Islet precursor cell (in vitro differentiated cells): ENCODE results near the gene LDLRAP1.

ENCODE experiments used
- DNase-seq: peaks from one replicate; pipeline ENCODE4 v3.0.0-alpha.2; 2018

The LDLRAP1 gene

DNA sequence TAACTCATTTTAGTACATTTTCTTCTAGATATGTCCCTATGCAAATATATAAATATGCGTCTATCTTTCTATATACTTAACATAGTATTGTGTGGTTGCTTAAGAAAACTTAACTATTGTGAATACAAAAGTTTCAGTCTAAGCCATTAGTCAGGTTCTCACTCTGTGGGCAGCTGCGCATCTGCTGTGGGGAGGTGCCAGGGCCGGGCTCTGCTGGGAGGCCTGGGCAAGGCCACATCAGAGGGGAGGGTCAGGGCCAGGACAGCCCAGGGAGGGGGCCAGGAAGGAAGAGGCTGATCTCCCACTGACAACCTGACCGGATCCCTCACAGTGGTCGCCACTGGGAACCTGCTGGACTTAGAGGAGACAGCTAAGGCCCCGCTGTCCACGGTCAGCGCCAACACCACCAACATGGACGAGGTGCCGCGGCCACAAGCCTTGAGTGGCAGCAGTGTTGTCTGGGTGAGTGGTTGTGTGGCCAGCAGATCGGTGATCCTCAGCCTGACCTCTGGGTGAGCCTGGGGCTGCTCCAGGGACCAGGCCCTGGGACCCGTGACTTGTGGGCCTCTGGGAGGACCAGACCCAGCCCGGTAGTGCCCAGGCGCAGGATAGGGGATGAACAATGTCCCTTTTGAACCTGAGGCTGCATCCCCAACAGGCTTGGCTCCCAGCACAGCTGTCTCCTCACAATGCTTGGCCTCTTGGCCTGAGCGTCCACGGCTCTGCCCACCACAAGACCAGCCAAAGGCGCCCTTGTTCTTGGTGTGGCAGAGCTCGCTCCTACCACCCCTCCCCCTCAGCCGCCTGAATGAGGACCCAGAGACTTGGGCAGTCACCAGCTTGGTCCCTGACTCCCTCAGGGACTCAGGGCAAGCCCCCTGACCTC lies 20.2 kb downstream of the LDLRAP1 start:
- DNase-seq: no peak

DNA sequence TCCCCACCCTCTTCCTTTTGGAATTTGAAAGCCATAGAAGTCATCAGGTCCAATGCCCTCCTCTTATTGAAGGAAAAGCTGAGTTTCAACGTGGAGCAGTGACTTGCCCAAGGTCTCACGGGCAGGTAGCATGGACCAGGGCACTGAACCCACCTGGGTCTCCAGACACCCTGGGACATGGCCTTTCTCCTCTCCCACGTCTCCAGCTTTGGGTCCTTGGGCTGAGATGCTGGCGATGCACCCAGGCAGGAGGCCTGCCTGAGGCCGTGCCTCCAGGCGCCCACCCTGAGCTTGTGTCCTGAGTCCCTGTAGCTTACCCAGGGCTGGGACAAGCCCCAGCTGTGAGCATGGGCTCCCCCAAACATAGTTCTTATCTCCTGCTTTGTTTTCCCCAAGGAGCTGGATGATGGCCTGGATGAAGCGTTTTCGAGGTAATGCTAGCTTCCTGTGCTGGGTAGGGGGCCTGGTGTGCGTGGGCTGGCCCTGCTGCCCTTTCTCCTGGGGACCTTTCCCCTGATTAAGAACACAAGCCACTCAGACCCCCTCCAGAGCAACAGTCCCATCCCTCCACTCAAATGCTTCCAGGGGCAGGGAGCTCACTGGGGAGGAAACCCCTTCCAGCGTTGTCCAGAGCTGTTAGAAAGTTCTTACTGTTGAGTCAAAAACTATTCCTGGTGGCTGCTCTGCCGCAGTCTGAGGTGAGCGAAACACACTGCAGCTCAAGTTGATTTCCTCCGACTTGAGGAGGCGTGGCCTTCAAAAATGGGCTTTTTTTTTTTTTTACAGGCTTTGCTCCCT lies 21.6 kb downstream of the LDLRAP1 start:
- no peak for DNase-seq

DNA sequence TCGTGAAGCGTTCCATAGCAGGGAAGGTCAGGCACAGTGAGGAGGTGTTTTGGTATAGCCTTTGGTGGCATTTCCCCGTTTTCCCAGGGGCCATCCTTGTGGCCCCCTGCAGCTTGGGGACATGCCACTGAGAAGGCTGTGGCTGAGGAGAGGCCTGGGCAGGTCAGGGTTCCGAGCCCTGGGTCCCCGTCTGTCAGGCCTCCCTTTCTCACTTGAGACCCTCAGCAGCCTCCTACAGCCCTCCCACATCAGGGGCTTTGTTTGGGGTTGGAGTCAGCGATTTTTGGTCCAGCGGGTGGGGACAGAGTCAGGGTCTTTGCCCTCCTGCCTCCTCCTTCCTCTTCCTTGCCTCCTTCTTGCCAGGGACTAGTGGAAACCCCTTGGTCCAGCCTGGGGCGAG lies 22.2 kb downstream of the LDLRAP1 start:
- no peak for DNase-seq

DNA sequence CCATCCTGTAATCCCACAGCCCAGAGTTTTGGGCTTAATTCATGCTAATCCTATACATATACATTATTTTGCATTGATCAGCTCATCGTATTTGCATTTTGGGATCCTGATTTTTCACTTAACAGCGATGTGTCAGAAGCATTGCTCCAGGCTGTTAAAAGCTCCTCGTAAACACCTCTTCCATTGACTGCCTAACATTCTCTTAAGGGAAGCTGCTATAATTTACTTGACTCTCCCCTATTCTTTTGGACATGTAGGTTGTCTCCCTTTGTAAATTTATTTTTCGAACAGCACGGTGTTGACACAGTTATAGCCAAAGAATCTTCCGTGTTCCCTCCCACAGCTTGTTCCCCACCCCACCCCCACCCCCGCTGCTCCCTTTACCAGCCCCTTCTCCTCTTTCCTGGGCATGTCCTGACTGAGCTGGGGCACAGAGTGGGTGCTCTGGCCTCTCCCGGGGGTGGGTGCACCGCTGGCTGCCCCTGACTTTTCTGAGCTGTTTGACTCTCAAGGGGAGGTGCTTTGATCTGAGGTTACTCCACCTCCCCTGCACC lies 22.8 kb downstream of the LDLRAP1 start:
- no peak for DNase-seq

DNA sequence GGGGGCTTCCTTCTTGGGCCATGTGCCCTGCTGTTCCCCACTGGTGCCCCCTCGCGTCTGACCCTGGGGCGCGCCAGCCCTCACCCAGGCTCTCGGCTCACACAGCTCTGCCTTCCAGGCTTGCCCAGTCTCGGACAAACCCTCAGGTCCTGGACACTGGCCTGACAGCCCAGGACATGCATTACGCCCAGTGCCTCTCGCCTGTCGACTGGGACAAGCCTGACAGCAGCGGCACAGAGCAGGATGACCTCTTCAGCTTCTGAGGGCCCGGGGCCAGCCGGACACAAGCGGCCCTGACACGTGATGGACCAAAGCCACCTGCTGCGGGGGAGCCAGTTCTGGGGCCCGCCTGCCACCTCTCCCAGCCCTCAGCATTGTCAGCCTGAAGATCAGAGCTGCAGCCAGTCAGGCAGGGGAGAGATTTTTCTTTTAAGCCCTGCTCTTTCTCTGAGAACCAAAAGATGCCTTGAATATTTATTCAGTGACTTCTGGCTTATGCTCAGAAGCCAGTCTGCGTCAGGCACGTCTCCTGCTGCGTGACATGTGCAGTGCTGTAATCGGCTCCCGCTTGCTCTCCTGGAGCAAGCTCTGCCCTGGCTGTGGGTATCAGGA lies 23.4 kb downstream of the LDLRAP1 start:
- no peak for DNase-seq

DNA sequence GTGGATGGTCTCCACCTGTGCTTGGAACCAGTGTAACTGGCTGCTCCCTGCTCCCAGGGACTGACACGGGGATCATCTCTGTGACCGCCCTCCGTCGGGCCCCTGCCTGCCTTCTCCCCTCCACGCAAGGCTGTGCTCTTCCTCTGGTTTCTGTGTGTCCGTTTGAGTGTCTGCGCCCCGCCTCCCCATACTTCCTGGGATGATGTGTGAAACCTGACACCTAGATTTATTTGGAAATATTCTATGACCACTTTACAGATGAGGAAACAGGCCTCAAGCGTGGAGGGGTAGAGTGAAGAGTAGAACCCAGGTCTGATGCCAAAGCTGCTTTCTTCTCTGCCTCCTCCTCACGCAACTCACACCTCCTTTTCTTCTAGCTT lies 24.3 kb downstream of the LDLRAP1 start:
- no peak for DNase-seq

DNA sequence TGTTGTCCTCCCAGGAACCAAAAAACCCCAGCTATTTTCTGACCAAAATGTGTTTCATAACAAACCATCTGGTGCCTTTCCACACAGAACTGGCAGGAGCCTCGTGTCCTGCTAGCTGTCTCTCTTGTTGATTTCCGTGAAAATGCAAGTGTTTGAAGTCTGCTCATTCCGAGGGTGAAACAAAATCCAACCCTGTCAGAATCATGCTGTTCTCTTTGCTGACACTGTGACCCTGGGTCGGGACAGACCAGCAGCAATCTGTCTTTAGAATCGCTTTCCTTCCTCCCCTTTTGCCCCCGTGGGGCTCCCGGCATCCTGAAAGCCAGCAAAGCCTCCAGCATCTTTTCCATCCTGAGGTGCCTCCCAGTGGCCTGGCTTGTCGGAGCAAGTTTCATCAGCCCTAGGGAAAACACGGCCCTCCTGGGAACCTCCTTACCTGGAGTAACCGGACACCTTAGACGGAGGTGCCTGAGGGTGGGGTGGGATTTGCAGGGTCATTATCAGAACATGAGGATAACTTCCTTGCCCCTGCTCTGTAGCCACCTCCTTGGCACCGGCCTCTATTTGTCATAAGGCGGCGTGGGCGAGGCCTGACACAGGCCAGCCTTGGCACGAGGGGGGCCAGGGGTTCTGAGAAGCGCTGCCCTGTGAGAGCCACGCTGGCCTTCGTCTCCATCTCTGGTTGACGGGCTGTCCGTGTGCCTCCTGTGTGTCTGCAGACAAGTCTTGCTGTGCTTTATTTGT lies 24.9 kb downstream of the LDLRAP1 start:
- DNase-seq: peak; percentile 96

DNA sequence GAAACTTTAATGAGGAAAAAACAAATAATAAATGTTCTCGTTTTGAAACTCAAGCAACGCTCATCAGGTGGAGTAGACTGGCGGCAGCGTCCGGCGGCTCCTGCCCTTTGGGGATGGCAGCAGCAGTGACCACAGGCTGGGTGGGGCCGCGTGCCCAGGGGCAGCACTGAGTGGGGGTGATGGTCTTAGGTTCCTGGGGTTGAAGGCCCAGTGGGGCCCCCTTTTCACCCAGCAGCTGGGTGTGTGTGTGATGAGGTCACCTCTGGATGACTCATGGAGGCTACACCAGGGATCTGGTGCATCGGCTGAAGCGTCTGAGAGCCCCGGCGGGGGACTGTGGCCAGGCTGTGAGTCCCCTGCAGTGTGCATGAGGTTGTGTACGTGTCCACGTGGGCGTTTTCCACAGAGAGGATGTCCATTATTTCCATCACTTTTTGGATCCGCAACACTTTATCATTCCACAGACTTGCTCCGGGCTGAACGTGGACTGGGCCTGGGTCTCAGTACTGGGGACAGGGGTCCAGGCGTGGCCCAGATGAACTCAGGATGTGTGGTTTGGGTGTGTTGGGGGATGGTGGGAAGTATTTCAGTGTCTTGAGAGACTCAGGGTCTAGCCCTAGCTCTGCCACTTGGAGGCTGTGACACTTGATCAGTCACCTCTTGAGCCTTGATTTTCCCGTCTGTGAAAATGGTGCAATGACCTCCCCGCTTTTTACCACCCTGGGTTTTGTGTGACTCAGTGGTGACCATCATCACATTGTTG lies 25.6 kb downstream of the LDLRAP1 start:
- peak; percentile 93 for DNase-seq

DNA sequence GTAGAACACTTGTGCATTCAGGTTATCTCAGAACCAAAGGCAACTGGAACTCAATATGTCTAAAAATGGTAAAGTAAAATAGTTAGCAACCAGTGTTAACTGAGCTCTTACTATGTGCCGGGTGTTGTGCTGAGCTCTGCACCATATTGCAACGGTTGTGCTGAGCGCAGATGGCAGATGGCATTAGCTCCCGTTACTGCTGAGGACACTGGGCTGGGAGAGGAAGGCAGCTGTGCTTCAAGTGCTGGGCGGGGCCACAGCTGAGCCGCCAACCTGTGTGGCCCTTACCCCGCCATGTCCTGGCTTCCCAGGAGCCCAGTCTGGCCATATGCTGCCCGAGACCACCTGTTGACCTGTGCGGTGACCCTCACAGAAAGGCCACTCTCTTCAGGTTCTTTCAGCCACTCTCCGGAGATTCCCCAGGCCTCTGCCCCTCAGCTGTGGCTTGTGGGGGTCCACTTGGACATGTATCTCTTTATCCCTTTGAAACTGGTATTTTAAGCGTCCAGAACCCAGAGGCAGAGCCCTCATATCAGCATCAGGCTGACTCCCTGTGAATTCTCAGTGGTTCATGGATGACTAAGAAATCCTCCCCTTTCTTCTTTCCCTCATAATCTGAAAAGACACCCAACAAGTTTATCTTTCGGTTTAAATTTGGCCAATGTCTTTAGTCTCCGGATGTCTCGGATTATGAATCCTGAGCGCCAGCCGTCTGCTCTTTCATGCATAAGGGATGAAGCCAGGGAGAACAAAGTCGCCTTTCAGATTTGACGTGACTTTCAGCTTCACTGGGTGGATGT lies 26.4 kb downstream of the LDLRAP1 start:
- DNase-seq: no peak

DNA sequence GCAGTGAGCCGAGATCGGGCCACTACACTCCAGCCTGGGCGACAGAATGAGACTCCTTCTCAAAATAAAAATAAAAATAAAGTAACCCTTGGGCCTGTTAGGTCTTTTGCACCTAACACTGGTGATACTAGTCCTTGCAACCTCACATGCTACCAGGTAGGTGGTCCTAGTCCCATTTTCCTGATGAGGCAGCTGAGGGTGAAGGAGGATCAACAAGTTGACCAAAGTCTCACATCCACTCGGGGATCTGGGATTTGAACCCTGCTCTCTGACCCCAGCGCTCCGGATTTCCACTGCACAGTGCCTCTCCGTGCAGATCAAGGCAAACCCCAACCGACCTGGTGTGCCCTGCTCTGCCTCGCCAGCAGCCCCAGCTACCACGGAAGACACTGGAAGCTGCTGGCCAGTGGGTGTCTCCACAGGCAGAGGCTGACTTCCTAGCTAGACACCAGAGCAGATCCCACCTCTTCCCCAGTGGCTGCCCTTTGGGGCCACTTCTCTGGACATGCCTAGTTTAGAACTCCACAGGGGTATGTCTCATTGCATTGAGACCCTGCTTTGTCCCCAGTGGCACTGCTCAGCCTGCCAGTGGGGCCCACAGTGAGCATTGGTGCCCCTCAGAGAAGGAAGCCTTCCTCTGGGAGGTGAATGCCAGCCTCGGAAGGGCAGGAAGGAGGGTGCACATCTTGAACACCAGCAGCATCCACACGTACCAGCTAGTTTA lies 27.6 kb downstream of the LDLRAP1 start:
- peak; percentile 49 for DNase-seq

DNA sequence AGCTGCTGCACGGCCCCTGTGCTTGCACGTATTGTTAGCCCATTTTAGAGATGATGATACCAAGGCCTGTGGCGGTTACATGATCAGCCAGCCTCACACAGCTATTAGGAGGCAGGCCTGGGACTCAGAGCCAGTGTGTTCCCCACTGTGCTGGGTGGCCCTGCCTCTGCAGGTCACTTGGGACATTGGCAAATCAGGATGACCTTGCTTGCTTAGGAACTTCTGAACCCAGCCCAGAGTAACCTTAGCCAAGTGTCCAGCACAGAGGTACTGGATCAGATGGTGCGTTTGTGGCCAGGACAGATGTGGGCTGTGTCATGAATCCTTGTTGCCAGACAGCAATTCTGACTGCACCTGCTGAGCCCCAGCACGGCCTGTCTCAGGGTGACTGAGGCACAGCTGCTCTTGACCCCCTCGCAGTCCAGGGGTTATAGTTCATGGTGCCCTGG lies 28.1 kb downstream of the LDLRAP1 start:
- no peak for DNase-seq

DNA sequence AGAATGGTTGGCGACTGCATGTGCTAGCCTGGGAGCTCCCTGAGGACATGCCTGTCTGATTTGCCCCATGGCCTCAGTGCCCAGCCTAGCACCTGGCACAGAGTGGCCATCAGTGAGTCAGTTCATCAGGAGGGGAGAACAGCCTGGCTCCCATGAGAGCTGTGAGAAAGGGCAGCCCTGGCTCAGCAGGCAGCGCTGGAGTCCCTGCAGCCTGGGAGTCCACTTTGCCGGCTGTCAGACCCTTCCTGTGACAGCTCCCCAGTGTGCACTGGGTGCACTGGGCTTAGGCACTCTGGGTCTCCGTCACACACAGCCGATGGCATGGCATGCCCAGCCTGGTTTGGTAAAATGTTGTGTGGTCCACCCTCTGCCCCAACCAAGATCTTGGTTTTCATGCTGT lies 28.7 kb downstream of the LDLRAP1 start:
- DNase-seq: peak; percentile 42

DNA sequence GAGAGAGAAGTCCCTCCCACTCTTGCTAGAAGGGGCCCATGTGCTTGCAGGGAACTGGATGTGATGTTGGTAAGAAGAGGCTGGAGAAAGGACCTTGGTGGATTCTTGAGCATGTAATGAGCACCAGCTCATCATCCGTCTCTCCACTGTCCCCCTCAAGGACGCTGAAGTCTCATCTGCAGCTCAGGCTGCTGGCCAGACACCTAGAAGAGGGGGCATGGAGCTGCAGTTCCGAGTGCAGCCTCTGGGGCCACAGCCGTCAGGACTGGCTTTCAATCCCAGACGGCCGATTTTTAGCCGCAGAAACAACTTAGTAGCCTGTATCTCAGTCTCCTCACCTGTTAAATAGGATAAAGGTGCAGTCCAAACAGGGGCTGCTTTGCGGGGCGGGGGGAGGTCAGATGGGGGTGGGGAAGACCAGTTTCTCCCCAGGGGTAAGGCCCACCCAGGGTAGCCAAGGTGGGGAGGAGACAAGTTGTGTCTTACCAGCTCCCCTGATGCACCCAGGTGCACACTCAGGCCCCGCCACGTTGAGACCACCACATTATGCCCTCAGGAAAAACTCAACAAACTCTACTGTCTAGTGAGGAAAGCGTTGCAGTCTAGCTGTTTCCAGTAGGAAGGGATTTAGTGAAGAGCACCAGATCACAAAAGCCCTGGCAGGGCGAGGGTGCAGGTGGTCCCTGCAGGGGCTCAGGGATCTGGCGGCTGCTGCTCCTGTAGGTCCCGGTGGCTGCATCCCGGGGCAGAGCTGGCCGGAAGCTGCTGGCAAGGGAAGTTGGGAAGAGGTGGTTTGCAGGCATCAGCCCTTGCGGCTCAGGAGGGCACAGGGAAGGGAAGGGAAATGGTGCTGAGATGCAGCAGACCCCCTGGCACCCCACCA lies 29.5 kb downstream of the LDLRAP1 start:
- peak; percentile 82 for DNase-seq

DNA sequence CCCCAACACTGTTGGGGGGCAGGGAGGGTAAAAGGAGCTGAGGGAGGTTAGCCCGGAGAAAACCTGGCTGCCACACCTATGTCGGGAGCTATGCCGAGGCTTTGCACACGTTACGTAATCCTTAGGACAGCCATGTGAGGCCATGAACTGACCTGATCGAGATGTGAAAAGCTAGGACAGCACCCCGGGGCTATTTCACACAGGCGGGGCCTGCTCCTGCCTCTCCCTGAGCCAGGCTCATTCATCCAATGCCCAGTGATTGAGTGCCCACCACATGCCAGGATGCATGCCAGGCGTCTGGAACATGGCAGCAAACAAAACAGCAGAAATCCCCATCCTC lies 30.2 kb downstream of the LDLRAP1 start:
- peak; percentile 52 for DNase-seq

DNA sequence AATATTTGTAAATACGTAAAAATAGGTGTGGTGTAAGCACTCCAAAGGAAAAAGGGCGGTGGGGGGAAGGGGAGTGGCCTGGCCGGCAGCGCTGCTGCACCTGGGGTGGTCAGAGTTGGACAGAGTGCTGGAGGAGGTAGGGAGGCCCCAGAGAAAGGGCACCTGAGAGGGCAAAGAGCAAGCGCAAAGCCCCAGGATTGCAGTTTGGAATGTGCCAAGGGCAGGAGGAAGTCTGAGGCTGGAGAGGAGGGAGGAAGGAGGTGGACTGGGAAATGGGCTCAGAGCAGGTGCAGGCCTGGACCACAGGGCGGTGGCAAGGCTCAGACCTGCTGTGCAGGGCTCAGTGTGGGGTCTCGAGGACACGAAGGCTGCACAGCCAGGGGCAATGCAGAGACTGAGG lies 30.6 kb downstream of the LDLRAP1 start:
- DNase-seq: peak; percentile 44

DNA sequence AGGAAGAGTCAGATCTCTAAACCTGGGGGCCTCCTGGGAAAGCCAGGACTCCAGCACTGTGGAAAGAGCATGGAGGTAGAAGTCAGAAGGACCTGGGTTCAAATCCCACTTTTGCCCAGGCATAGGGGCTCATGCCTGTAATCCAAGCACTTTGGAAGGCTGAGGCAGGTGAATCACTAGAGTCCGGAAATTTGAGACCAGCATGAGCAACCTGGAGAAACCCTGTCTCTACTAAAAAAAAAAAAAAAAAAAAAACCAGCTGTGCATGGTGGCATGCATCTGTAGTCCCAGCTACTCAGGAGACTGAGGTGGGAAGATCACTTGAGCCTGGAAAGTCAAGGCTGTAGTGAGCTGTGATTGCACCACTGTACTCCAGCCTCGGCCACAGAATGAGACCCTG lies 31.8 kb downstream of the LDLRAP1 start:
- DNase-seq: no peak

DNA sequence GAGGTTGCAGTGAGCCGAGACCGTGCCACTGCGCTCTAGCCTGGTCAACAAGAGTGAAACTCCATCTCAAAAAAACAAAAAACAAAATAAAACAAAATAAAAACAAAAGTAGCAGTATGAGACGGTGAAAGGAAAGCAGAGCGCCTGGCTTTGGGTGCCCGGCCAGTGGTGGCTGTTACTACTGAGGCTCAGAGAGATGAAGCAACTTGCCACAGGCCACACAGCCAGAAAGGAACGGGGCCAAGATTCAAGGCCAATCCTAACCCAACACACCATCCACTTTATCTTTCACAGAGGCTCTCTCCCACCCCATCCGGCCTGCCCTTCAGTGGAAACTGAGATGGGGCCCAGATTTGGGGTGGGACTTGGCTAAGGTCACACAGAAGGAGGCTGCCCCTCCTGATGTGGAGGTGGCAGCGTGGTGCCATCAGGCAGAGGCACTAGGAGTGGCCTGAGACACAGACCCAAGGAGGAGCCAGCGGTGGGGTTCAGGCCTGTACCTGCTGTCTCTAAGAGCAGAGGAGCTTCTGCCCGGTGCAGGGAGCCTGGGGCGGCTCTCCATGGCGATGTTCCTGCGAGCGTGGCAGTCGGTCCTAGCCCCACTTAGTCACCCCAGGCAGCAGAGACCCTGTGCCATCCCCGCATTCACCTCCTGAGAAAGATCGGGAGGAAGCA lies 33.2 kb downstream of the LDLRAP1 start:
- DNase-seq: no peak

DNA sequence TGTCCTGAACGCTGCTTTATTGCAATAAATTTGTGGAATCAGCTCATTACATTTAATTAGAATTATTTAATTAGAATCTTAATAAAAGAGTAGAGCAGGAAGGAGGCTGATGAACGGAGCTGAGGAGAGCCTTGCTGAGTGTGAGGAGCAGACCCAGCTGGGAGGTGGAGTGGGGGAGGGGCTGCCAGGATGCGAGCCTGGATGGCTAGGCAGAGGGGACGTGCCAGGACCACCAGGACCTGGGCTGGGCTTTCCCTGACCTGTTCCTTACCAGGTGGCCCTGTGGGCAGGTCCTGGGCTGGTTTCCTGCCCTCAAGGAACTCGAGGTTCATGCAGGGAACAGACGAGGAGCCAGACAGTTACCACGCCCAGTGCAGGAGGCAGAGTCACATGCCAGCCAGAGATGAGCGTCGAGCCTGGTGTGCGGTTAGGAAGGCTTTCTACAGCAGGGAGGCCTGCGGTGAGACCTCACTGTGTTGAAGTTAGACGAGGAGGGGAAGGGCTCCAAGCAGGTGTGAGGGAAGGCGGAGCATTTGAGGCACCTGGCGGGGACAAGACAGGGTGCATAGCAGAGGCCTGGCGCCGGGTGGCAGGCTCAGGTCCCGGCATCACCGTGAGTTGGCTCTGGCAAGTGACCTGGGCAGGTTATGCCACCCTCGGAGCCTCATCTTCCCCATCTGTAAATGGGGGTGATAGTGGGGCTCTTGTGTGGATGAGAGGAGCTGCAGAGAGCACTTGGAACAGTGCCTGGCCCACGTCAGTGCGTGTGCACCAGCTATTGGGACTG lies 33.9 kb downstream of the LDLRAP1 start:
- no peak for DNase-seq
